ENCODE measurements around the gene ATF7IP. TPM values are rescaled to one million over a fixed set of nuclear protein-coding genes. Genes with fewer than 3 reads are reported as not detected.

Gene ATF7IP, protein sequence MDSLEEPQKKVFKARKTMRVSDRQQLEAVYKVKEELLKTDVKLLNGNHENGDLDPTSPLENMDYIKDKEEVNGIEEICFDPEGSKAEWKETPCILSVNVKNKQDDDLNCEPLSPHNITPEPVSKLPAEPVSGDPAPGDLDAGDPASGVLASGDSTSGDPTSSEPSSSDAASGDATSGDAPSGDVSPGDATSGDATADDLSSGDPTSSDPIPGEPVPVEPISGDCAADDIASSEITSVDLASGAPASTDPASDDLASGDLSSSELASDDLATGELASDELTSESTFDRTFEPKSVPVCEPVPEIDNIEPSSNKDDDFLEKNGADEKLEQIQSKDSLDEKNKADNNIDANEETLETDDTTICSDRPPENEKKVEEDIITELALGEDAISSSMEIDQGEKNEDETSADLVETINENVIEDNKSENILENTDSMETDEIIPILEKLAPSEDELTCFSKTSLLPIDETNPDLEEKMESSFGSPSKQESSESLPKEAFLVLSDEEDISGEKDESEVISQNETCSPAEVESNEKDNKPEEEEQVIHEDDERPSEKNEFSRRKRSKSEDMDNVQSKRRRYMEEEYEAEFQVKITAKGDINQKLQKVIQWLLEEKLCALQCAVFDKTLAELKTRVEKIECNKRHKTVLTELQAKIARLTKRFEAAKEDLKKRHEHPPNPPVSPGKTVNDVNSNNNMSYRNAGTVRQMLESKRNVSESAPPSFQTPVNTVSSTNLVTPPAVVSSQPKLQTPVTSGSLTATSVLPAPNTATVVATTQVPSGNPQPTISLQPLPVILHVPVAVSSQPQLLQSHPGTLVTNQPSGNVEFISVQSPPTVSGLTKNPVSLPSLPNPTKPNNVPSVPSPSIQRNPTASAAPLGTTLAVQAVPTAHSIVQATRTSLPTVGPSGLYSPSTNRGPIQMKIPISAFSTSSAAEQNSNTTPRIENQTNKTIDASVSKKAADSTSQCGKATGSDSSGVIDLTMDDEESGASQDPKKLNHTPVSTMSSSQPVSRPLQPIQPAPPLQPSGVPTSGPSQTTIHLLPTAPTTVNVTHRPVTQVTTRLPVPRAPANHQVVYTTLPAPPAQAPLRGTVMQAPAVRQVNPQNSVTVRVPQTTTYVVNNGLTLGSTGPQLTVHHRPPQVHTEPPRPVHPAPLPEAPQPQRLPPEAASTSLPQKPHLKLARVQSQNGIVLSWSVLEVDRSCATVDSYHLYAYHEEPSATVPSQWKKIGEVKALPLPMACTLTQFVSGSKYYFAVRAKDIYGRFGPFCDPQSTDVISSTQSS
- 4.4 to 6.3 TPM (median 6.1 TPM) in 5 replicates for total RNA-seq (2022; extraction: Qiagen RNA extraction; ENCODE audit: low read depth)

DNA sequence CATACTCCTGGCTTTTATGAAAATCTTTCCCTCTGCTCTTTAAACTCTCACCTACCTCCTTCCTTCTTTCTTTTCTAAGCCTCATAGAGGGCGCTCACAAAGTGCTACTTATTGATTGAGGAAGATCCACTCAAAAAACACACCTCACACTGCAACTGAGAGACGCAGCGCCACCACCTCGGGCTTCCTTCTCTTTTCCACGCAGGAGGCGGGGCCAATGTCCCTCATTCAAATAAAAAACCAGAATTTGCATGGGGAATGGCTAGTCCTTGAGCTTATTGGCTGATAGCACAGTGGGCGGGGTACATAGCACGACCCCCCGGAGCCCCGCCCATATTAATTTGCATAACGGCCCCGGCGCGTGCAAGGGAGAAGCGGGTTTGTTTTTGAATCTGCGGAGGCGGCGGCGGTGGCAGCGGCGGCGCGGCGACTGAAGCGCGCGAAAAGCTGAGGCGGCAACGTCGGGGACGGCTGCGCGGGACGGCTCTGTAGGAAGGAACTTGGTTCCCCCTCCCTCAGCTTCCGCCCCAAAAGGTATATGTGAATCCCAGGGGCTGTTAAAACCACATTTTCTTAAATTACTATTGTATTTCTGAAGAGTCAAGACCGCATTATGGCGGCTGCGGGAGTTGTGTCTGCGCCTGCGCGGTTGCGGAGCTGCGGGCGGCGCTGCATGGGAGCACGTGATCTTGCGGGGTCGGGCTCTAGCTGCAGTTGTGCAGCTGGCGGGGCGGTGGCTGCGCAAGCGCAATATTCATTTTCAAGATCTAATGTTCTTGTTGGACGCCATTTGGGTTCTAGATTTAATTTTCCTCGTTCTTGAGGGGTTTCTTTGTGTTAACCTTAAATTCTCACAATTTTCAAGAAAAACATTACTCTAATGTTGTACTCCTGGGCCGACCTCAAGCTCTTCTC, at the start of gene ATF7IP:
ATF7IP (plus strand) TSS at position 389 of the 915 bp plus-strand sequence. CDS start 58,234 bp downstream, outside the sequence.

Other genes starting within 250 kb of the ATF7IP start
- gene PLBD1, start 202.2 kb downstream of the ATF7IP start, total RNA-seq (2022; extraction: Qiagen RNA extraction; ENCODE audit: low read depth) = 4.1 to 6.1 TPM (median 5.3 TPM) in 5 replicates